K562 (cell line): ENCODE data around the gene FTO. TPM values are rescaled to one million over a fixed set of nuclear protein-coding genes. Genes with fewer than 3 reads are reported as not detected.

Experiments
- ZNF561 ChIP-seq: fragments of 450-650 bp; formaldehyde crosslinking; conservative IDR thresholded peaks from 2 replicates; pipeline ENCODE4 v1.4.0; 2020; ENCODE audit warnings: mild to moderate bottlenecking, moderate library complexity
- polyA plus RNA-seq, 8 experiments: library from polyadenylated mRNA; depleted of rRNA in 4 of 8; stranded (reverse) in 5 of 8; unstranded in 3 of 8; fragments of >200 nt; fragmentation: Nextera tagmentation in 2 of 8; fragmentation: Illumina TruSeq in 1 of 8; extraction: Ambion mirVana in 2 of 8; extraction: Trizol in 1 of 8; gene quantifications; 2 replicates each; pipeline versions ENCODE4 v1.2.1 to v1.2.3, GENCODE V29; 2011 to 2014; ENCODE audit warnings: inconsistent platforms in 1 of 8, missing spikeins in 1 of 8
- total RNA-seq, 7 experiments: library from RNA; depleted of rRNA in 6 of 7; stranded (reverse); fragments of >200 nt in 6 of 7; fragmentation: Illumina TruSeq in 2 of 7; extraction: Trizol in 2 of 7; gene quantifications; 2 replicates each; pipeline versions ENCODE4 v1.2.1 to v1.2.3, GENCODE V29; 2011 to 2021; ENCODE audit warnings: low replicate concordance in 1 of 7
- TF ChIP-seq, protein P1 (sequence below): sonication (generic); formaldehyde crosslinking; IDR thresholded peaks from 2 replicates; pipeline ENCODE4 v1.8.1; 2023; ENCODE audit warnings: mild to moderate bottlenecking, missing genetic modification reagents, moderate library complexity
- TF ChIP-seq, protein P2 (sequence below), 2 experiments: fragments of 450-650 bp; formaldehyde crosslinking in 1 of 2; IDR thresholded peaks; 2 replicates each; pipeline versions ENCODE4 v1.4.0 to v1.6.1; 2014 to 2020; ENCODE audit warnings: mild to moderate bottlenecking in 2 of 2, borderline replicate concordance in 1 of 2, low read depth in 1 of 2
- TF ChIP-seq, protein P3 (sequence below): fragments of 250-450 bp; sonication (Bioruptor Pico); IDR thresholded peaks from 2 replicates; pipeline ENCODE4 v1.4.0; 2020

Gene FTO
- total and polyA plus RNA-seq, 9 of the 15 experiments (the other 6 are each of a cell fraction or from before 2014, with no cell fraction given) = 11.3 to 27.7 (median 25.5) TPM

DNA sequence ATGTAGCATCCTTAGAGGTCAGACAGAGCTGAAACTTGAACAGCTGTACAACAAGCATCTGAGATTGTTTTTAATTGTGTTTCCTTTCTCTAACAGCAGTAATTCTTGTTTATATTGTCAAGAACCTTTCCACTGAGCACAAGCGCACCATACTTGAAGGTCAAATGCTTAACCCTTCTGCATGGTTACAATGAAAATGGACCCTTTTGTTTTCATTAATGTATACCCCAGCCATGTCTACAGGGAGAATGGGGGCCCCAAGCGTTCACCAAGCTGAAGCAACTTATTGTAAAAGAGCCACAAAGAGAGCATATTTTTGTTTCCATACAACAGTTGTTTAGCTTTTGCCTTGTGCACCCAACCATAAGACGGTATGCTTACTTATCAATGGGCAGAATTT lies 210.8 kb downstream of the FTO start (continued):
- TF ChIP-seq, protein P1, sequence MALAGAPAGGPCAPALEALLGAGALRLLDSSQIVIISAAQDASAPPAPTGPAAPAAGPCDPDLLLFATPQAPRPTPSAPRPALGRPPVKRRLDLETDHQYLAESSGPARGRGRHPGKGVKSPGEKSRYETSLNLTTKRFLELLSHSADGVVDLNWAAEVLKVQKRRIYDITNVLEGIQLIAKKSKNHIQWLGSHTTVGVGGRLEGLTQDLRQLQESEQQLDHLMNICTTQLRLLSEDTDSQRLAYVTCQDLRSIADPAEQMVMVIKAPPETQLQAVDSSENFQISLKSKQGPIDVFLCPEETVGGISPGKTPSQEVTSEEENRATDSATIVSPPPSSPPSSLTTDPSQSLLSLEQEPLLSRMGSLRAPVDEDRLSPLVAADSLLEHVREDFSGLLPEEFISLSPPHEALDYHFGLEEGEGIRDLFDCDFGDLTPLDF = no peak
- TF ChIP-seq ZNF561 (CRISPR knock-in tag) = no peak
- TF ChIP-seq, protein P2, sequence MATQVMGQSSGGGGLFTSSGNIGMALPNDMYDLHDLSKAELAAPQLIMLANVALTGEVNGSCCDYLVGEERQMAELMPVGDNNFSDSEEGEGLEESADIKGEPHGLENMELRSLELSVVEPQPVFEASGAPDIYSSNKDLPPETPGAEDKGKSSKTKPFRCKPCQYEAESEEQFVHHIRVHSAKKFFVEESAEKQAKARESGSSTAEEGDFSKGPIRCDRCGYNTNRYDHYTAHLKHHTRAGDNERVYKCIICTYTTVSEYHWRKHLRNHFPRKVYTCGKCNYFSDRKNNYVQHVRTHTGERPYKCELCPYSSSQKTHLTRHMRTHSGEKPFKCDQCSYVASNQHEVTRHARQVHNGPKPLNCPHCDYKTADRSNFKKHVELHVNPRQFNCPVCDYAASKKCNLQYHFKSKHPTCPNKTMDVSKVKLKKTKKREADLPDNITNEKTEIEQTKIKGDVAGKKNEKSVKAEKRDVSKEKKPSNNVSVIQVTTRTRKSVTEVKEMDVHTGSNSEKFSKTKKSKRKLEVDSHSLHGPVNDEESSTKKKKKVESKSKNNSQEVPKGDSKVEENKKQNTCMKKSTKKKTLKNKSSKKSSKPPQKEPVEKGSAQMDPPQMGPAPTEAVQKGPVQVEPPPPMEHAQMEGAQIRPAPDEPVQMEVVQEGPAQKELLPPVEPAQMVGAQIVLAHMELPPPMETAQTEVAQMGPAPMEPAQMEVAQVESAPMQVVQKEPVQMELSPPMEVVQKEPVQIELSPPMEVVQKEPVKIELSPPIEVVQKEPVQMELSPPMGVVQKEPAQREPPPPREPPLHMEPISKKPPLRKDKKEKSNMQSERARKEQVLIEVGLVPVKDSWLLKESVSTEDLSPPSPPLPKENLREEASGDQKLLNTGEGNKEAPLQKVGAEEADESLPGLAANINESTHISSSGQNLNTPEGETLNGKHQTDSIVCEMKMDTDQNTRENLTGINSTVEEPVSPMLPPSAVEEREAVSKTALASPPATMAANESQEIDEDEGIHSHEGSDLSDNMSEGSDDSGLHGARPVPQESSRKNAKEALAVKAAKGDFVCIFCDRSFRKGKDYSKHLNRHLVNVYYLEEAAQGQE (IDR thresholded peaks at IDR 0.05; ENCODE audit: borderline replicate concordance) = no peak
- TF ChIP-seq, protein P2 (CRISPR knock-in tag; IDR thresholded peaks at IDR 0.05; ENCODE audit: low read depth) = no peak
- TF ChIP-seq, protein P3, sequence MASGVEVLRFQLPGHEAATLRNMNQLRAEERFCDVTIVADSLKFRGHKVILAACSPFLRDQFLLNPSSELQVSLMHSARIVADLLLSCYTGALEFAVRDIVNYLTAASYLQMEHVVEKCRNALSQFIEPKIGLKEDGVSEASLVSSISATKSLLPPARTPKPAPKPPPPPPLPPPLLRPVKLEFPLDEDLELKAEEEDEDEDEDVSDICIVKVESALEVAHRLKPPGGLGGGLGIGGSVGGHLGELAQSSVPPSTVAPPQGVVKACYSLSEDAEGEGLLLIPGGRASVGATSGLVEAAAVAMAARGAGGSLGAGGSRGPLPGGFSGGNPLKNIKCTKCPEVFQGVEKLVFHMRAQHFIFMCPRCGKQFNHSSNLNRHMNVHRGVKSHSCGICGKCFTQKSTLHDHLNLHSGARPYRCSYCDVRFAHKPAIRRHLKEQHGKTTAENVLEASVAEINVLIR (CRISPR knock-in tag) = no peak
- TF ChIP-seq, all 486 proteins: peak for 0
